GM12801 (cell line): ENCODE data around the gene COX8C.

ENCODE experiments used
- CTCF ChIP-seq: IDR thresholded peaks from one replicate; pipeline ENCODE4 v1.5.1; 2011; ENCODE audit warnings: control low read depth; ENCODE audit not compliant: insufficient read length; ENCODE audit errors: extremely low read depth

Gene COX8C

GRCh38 chr14:93317210-93317874, 29.6 kb upstream of the COX8C start:
- no peak for TF ChIP-seq CTCF

DNA sequence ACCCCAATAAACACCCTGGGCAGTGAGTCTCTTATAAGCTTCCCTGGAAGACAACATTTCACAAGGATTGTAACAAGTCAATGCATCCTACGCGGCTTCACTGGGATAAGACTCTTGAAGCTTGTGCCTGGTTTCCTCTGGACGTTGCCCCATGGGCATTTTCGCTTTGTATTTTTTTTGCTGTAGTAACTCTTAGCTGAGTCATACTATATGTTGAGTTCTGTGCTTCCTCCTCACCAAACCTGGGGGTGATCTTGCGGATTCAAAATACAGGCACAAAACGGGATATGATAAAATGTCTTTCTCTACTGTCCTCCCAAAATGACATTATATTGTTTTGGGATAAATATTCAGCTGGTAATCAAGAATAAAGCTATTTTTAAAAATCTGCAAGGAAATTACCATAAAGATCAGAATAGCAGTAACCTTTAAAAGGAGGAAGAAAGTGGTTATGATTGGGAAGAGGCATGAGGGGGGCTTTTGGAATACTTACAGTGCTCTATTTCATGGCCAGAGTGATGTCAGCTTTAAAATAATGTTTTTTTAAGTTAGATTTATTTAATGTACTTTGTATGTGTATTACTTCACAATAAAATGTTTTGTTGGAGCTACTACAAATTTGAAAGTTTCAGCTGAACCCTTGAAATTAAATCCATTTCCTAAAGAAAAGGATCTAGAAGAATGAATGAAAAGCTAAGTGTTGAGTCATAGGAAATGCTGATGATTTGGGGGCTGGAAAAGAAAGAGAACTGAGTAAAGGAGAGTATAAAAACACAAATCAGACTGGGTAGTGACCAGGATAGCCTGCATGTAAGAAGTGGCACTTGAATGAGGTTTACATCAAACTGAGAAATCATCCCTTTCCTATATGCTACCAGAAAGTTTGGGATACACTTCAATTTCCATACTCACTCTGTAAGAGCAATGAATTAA, 28.8 kb upstream of the COX8C start:
- TF ChIP-seq CTCF, result no peak

GRCh38 chr14:93318927-93319326, 28.1 kb upstream of the COX8C start:
- TF ChIP-seq CTCF, result no peak

GRCh38 chr14:93319494-93319893, 27.5 kb upstream of the COX8C start:
- TF ChIP-seq CTCF, result no peak

GRCh38 chr14:93319958-93320357, 27.0 kb upstream of the COX8C start:
- TF ChIP-seq CTCF, result no peak

GRCh38 chr14:93320489-93320888, 26.5 kb upstream of the COX8C start:
- no peak for TF ChIP-seq CTCF

DNA sequence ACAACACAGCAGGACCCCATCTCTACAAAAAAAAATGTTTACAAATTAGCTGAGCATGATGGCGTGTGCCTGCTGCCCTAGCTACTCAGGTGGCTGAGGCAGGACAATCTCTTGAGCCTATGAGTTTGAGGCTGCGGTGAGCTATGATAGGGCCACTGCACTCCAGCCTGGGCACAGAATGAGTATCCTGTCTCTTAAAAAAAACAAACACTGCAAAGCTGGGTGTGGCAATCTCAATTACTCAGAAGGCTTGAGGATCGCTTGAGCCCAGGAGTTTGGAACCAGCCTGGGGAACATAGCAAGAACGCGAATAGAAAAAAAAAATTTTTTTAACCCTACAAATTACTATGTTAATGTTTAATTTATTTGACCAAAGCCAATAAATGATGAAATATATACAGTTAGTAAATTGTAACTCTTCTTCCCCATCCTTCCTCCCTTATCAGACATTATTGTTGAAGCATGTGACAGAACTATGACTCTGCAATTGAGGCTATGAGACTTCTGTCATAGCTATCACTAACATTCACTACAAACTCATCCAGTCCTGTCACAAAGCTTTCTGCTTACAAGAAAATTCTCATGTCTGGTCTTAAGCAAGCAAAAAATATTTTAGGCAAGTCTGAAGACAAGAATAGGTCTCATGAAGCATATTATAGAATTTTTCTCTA, 23.9 kb upstream of the COX8C start:
- TF ChIP-seq CTCF, result no peak
